SU-DHL-6 (cell line): ENCODE measurements around the gene RAB43.

ENCODE experiments used
- CTCF ChIP-seq: fragments of 200-600 bp; sonication (generic); IDR thresholded peaks from one replicate; pipeline ENCODE4 v1.5.1; 2017; ENCODE audit warnings: antibody characterized with exemption, mild to moderate bottlenecking, low read length, moderate library complexity; ENCODE audit not compliant: insufficient read depth, poor library complexity, severe bottlenecking
- EZH2phosphoT487 ChIP-seq: fragments of 200-600 bp; sonication (generic), shearing (Covaris generic); conservative IDR thresholded peaks from 2 replicates; pipeline ENCODE4 v1.6.1; 2018; ENCODE audit warnings: mild to moderate bottlenecking, antibody characterized with exemption, low read length, moderate library complexity, mixed read lengths

GRCh38 chr3:129101370-129102138 lies 20.1 kb downstream of the RAB43 start:
- TF ChIP-seq CTCF (no peak), EZH2phosphoT487 (no peak)
